ENCODE data around the gene CFAP251.

CFAP251 gene

GRCh38 chr12:122003651-122004611, 85.5 kb downstream of the CFAP251 start:
- TF ChIP-seq CTCF (IDR thresholded peaks at IDR 0.05; ENCODE audit: extremely low read depth, insufficient read depth, missing control alignments): no peak
- in situ Hi-C loops (cut with MboI; ENCODE audit: low pct_unique_long_range_greater_than_20kb, low sequenced_read_pairs, unreplicated experiment): no loop called here
- peak; percentile 62 for DNase-seq (ENCODE audit: low spot score)

- in situ Hi-C loops (cut with MboI; ENCODE audit: low pct_unique_long_range_greater_than_20kb, low sequenced_read_pairs, unreplicated experiment): no loop called here
- TF ChIP-seq CTCF (IDR thresholded peaks at IDR 0.05; ENCODE audit: extremely low read depth, insufficient read depth, missing control alignments): no peak
- no peak for DNase-seq (ENCODE audit: low spot score)
Measured at GRCh38 chr12:122004633-122005071, 86.3 kb downstream of the CFAP251 start.

GRCh38 chr12:122005252-122005776, 86.9 kb downstream of the CFAP251 start:
- in situ Hi-C loops (cut with MboI; ENCODE audit: low pct_unique_long_range_greater_than_20kb, low sequenced_read_pairs, unreplicated experiment): no loop called here
- DNase-seq (ENCODE audit: low spot score): no peak
- no peak for TF ChIP-seq CTCF (IDR thresholded peaks at IDR 0.05; ENCODE audit: extremely low read depth, insufficient read depth, missing control alignments)

GRCh38 chr12:122006186-122006926, 88.0 kb downstream of the CFAP251 start:
- in situ Hi-C loops (cut with MboI; ENCODE audit: low pct_unique_long_range_greater_than_20kb, low sequenced_read_pairs, unreplicated experiment): no loop called here
- no peak for TF ChIP-seq CTCF (IDR thresholded peaks at IDR 0.05; ENCODE audit: extremely low read depth, insufficient read depth, missing control alignments)
- DNase-seq (ENCODE audit: low spot score): no peak

GRCh38 chr12:122009741-122010140, 91.3 kb downstream of the CFAP251 start:
- in situ Hi-C loops (cut with MboI; ENCODE audit: low pct_unique_long_range_greater_than_20kb, low sequenced_read_pairs, unreplicated experiment): no loop called here
- DNase-seq (ENCODE audit: low spot score): no peak
- no peak for TF ChIP-seq CTCF (IDR thresholded peaks at IDR 0.05; ENCODE audit: extremely low read depth, insufficient read depth, missing control alignments)

GRCh38 chr12:122012184-122012583, 93.8 kb downstream of the CFAP251 start:
- no peak for TF ChIP-seq CTCF (IDR thresholded peaks at IDR 0.05; ENCODE audit: extremely low read depth, insufficient read depth, missing control alignments)
- in situ Hi-C loops (cut with MboI; ENCODE audit: low pct_unique_long_range_greater_than_20kb, low sequenced_read_pairs, unreplicated experiment): no loop called here
- no peak for DNase-seq (ENCODE audit: low spot score)
